Activated effector memory CD4-positive, alpha-beta T cell treated with Interleukin-2 at 50 U/mL for 16 hours (primary cell): ENCODE results near the gene PDLIM5.
"Not testable (repeated sequence)": the region's sequence is repeated elsewhere in the genome, so short reads cannot be mapped to it uniquely, and the experiment has no call there.

Experiments
- DNase-seq: peaks from one replicate; pipeline ENCODE4 v3.0.0-alpha.2; 2020

The PDLIM5 gene

GRCh38 chr4:94504545-94504944 lies 52.8 kb downstream of the PDLIM5 start:
- no peak for DNase-seq

GRCh38 chr4:94506822-94507221 lies 55.1 kb downstream of the PDLIM5 start:
- DNase-seq = no peak

GRCh38 chr4:94507281-94507680 lies 55.5 kb downstream of the PDLIM5 start:
- no peak for DNase-seq

GRCh38 chr4:94507708-94508107 lies 56.0 kb downstream of the PDLIM5 start:
- DNase-seq = no peak

- DNase-seq = no peak
Observed at GRCh38 chr4:94508296-94508695, 56.6 kb downstream of the PDLIM5 start.

GRCh38 chr4:94508806-94509205 lies 57.1 kb downstream of the PDLIM5 start:
- DNase-seq = no peak

GRCh38 chr4:94511591-94511990 lies 59.8 kb downstream of the PDLIM5 start:
- no peak for DNase-seq

- not testable (repeated sequence) for DNase-seq
Observed at GRCh38 chr4:94513532-94513931, 61.8 kb downstream of the PDLIM5 start.

GRCh38 chr4:94515365-94515764 lies 63.6 kb downstream of the PDLIM5 start:
- no peak for DNase-seq

GRCh38 chr4:94516067-94516466 lies 64.3 kb downstream of the PDLIM5 start:
- no peak for DNase-seq

- no peak for DNase-seq
Observed at GRCh38 chr4:94516999-94517398, 65.3 kb downstream of the PDLIM5 start.

- no peak for DNase-seq
Observed at GRCh38 chr4:94517492-94517891, 65.8 kb downstream of the PDLIM5 start.

- no peak for DNase-seq
Observed at GRCh38 chr4:94519019-94519418, 67.3 kb downstream of the PDLIM5 start.

- DNase-seq = no peak
Observed at GRCh38 chr4:94519925-94520789, 68.4 kb downstream of the PDLIM5 start.

- no peak for DNase-seq
Observed at GRCh38 chr4:94523033-94523580, 71.4 kb downstream of the PDLIM5 start.

- no peak for DNase-seq
Observed at GRCh38 chr4:94523617-94524016, 71.9 kb downstream of the PDLIM5 start.

- DNase-seq = no peak
Observed at GRCh38 chr4:94525993-94526728, 74.4 kb downstream of the PDLIM5 start.

GRCh38 chr4:94527556-94528233 lies 76.0 kb downstream of the PDLIM5 start:
- DNase-seq = no peak

- DNase-seq = no peak
Observed at GRCh38 chr4:94528792-94529451, 77.2 kb downstream of the PDLIM5 start.

- DNase-seq = no peak
Observed at GRCh38 chr4:94530073-94530472, 78.3 kb downstream of the PDLIM5 start.

- no peak for DNase-seq
Observed at GRCh38 chr4:94531991-94532789, 80.4 kb downstream of the PDLIM5 start.
